GM19025 (cell line): Measurements from ENCODE around the gene SWAP70.

Experiments used
- ATAC-seq: cut with Tn5 transposase; IDR thresholded peaks from one replicate; pipeline ENCODE4 v1.9.1; 2021; ENCODE audit warnings: mild to moderate bottlenecking, low read depth, moderate library complexity; ENCODE audit not compliant: unreplicated experiment

SWAP70 gene

DNA sequence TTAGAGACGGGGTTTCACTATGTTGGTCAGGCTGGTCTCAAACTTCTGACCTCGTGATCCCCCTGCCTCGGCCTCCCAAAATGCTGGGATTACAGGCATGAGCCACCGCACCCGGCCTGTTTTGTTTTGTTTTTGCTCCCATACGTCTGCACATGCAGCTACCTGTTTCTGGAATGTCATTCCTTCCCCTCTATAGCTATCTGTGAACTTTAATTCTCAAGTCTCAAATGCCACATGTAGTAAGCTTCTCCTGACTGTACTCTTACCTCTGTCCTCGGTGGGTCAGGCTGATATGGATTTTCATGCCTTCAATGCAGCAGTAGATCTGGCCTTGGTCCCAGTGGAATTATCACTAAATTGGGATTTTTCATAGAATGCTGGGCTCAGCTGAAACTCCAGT lies 12.4 kb upstream of the SWAP70 start:
- no peak for ATAC-seq

DNA sequence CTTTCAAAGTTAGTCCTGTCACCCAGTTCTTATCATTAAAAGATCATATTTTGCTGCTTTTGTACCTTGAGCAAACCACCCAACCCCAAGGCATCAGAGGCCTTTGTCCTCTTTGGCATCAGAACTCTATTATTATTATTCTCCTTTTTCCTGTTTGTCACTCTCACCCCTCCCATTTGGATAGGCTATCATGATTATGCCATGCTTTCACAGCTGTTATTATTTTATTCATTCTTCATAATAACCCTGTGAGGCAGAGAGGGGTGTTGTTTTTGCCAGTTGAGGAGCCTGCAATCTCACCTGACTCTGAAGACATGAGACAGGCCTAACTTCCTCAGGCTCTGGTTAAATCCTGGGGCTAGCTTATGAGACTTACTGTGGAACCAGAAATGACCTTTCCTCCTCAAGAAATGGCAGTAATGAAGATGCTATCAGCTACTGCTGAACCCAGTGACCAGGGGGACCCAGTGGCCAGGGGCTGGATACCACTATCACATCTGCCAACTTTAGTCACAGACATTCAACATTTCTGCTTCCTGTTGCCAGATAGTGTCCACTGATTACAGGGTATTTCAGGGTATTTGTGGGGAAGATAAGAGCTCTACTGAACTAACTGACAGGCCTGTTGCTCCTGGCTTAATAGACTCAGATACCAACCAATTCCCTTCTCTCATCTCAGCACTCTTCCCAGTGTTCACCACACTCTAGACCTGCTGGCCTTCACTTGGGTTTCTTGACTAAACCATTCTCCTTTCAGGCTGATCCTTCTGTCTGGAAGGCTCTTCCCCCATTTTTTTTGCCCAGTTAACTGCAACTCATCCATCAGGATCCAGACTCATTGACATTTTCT lies 11.8 kb upstream of the SWAP70 start:
- ATAC-seq, result no peak

DNA sequence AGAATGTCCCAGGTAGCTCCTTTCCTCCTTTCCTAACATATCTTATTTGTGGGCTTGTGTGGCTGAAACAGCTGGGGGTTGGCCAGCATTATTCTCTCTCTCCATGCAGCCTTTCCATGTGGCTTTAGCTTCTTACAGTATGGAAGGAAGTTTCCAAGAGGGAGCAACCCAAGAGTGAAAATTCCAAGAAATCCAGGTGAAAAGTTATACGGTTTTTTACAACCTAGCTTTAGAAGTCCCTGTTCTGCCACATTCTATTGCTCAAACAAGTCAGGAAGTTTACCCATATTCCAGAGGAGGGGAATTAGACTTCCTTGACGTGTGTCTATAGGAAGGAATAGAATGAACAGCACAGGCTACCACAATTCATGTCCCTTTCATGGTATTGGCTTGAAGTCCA lies 10.0 kb upstream of the SWAP70 start:
- ATAC-seq, result no peak

DNA sequence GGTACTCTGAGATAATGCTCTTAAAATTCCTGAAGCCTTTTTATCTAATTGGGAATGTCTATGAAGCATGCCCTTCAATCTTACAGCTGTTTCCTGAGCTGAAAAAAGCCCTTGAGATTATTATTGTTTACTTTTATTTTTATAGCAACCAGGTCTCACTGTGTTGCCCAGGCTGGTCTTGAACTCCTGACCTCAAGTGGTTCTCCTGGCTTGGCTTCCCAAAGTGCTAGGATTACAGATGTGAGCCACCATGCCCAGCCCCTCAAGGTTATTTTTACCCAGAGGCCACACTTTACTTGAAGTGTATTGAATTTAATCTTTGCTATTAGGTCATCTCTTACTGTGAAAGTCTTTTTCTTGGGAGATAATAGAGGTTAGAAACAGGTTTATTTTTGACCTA lies 7.0 kb upstream of the SWAP70 start:
- ATAC-seq, result no peak

DNA sequence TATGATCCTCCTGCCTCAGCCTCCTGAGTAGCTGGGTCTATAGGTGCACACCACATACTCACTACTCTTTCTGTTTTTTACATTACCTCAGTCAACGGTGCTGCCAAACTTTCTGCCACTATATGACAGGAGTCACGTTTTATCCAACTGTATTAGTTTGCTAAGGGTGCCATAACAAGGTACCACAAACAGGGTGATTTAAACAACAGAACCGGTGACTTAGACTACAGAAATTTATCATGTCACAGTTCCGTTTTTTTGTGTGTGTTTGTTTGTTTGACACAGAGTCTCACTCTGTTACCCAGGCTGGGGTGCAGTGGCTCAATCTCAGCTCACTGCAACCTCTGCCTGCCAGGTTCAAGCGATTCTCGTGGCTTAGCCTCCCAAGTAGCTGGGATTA lies 6.3 kb upstream of the SWAP70 start:
- no peak for ATAC-seq

DNA sequence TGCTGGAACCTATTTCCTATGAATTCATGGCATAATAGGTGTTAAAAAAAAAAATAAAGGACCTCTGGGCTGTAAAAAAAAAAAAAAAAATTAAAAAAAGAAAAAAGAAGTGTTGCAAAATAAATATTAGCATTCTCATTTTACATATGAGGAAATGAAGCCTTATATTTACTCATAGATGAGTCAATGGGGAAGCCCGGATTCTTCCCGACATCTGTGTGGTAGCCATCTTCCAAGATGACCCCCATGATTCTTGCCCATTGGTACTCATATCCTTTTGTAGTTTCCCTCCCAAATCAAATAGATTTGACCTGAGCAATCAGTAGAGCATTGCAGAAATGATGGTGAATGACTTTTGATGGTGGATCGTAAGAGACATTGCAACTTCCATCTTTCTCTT lies 3.0 kb upstream of the SWAP70 start:
- ATAC-seq, result no peak

DNA sequence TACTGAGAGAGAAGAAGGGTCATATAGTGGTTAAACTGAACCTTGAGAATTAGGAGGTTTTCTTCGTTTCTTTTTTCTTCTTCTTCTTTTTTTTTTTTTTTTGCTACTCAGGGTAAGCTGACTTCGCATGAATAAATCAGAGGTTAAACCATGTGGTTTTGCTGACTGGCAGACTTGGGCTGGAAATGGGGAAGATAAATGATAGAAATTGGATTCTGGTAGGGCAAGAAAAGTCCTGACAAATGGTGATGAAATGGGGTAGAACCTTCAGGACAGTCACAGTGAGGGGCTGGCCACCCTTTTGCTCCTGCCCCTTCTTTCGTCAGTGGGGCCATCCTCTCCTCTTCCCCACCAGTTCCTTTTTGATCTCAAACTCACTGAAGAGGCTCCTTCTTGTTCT lies 1.6 kb upstream of the SWAP70 start:
- no peak for ATAC-seq

DNA sequence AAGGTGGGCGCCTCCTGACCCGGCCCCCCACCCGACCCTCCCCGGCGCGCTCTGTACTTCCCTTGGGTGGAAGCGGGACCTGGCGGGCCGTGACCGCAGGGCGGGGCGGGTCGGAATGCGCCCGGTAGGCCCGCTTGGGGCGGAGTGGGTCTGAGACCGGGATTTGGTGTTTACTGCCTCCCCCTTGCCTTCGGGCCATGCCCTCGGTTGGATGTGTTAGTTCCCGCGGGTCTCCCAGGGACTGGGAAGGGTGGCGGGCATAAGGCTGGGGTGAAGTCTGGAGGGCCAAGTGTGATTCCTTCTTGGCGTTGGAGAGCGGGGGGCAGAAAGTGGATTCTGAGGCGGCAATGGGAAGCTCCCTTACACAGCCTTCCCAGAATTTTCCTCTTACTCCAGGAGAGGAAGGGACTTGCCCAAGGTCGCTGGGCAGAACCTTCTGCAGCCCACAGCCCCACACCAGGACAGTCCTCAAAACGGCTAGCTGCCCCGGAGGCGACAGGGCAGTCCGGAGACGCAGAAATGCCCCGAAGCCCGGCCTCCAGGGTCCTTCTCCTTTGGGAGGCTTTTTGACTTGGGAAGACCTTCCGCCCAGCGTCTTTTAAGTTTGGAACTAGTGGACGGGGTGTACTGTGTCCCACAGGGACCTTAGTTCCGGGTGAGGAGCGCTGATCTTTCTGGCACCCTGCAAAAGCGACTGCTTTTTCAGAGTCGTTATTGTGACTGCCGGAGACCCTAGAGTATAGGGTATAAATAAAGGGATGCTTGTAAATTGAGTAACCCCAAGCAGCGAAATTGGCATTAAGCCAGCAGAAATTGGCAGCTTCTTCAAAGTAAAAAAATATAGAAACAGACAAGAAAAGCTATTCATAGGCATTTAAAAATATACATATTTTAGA lies 647 bp downstream of the SWAP70 start:
- peak; percentile 32 for ATAC-seq

DNA sequence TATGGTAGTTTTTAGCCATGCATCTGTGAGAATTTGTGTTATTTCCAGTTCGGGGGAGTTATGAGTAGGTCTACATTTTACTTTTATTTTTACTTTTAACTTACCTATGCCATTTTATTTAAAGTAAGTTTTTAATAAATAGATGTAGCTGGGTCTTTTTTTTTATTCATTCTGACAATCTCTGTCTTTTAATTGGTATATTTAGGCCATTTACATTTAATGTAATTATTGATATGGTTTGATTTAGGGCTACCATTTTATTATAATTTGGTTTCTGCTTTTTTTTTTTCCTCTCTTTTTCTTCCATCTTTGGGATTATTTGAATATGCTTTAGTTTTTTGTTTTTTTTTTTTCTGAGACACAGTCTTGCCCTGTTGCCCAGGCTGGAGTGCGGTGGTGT lies 1.9 kb downstream of the SWAP70 start:
- no peak for ATAC-seq

DNA sequence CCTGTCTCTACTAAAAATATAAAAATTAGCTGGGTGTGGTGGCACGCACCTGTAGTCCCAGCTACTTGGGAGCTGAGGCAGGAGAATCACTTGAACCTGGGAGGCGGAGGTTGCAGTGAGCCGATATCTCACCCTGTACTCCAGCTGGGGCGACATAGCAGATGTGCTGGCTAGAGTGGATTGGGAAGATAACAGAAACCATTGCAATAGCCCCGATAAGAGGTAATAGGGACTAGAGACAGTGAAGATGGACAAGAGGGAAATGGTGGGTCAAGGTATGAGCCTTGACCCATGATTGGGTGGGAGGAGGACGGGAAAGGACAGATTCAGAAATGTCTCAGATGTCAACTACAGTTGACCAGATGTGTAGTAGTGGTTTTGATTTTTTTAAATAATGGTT lies 6.1 kb downstream of the SWAP70 start:
- ATAC-seq, result no peak

DNA sequence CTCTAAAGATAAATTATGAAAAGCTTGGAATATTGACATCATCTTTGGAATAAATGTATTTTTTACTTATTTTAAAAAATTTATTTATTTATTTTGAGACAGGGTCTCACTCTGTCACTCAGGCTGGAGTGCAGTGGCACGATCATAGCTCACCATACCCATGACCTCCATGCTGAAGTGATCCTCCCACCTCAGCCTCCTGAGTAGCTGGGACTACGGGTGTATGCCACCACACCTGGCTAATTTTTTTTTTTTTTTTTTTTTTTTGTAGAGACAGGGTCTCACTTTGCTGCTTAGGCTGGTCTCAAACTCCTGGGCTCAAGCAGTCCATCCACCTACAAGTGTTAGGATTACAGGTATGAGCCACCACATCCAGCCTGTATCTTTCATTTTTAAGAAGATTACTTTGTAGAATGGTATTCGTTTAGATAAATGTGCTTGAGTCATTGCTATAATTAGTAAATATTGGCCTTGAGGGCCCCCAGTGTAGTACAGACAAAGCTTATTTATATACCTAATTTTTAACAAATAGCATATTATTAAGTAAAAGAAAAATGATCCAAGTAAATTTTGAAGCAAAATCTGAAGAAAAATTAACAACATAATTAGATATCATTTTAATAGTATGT lies 8.5 kb downstream of the SWAP70 start:
- no peak for ATAC-seq

DNA sequence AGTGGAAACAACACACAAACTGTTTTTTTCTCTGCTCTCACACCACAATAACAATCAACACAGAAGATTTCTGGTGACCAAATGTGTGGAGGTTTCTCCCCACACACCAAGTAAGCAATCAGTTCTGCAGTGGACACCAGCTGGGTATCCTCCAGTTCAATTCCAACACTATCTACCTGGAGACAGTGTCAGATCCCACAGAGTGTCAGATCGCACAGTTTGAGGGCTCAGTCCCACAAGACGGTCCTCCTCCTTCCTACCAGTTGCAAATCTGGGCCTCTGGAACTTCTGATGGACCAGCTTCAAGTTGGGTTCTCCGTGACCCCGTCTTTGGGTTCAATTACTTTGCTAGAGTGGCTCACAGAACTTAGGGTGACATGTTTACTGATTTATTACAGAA lies 9.0 kb downstream of the SWAP70 start:
- ATAC-seq, result no peak

DNA sequence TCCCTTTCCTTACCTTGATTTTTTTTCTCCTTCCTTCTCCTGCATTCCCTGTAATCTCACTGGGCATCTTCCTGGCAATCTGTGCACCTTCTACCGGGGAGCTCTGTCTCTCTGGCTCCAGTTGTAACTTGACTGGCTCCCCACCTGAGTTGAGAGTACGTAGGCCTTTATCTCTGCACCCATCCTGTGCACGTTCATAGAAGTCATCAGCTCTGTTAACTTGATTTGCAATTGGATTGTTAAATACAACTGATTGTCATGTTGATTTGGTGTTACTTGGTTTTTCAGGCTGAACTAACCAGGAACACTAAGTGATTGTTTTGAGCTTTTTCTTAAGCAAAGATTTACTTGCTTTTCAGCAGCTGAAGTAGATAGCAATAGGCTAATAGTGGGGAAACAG lies 11.8 kb downstream of the SWAP70 start:
- ATAC-seq, result no peak

DNA sequence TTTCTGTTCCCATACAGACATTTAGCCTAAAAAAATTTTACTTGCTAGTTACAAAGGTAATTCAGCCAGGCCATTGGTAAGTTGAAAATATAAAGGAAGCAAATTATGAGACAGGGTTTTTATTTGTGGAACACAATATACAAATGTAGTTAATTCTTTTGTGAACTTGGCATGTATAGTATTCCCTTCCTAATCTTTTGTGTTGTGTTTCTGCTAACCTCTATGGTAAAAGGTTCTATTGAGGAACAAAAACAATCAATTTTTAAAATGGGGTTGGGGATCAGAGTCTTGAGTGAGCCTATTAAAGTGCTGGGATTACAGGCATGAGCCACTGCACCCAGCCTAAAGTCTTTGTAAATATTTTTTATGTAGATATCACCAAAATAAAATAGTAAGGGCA lies 14.1 kb downstream of the SWAP70 start:
- no peak for ATAC-seq

DNA sequence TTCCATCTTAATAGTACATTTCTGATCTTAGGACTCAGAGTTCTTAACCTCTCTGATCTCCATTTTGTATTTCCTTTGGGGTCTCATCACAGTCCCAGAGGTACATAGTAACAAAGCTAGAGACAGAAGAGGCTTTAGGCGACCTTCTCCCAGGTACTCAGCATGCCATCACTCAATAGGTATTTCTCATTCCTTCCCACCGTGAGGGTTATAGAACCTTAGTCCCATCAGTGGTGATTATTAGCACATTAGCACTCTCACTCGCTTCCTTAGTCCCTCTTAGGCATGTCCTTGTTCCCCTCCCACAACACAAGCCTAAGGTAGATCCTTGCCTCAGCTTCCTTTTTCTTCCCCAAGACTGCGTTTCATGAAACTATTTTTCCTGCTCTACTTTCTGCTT lies 14.7 kb downstream of the SWAP70 start:
- ATAC-seq, result no peak

DNA sequence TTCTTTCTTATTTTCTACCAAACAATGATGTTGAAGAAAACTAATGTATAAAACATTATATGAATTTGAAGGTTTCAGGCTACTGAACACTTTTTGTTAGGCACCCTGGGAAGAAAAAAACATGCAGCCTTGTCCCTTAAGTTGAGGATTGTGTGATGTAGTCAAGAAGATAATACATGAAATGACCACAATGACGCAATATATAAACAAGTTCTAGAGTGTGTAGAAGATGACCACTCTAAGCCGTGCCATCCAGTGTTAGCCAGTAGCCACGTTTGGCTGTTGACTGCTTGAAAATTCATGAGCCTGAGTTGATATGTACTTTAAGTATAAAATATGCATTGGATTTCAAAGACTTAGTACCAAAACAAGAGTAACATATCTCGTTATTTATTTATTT lies 16.2 kb downstream of the SWAP70 start:
- no peak for ATAC-seq

DNA sequence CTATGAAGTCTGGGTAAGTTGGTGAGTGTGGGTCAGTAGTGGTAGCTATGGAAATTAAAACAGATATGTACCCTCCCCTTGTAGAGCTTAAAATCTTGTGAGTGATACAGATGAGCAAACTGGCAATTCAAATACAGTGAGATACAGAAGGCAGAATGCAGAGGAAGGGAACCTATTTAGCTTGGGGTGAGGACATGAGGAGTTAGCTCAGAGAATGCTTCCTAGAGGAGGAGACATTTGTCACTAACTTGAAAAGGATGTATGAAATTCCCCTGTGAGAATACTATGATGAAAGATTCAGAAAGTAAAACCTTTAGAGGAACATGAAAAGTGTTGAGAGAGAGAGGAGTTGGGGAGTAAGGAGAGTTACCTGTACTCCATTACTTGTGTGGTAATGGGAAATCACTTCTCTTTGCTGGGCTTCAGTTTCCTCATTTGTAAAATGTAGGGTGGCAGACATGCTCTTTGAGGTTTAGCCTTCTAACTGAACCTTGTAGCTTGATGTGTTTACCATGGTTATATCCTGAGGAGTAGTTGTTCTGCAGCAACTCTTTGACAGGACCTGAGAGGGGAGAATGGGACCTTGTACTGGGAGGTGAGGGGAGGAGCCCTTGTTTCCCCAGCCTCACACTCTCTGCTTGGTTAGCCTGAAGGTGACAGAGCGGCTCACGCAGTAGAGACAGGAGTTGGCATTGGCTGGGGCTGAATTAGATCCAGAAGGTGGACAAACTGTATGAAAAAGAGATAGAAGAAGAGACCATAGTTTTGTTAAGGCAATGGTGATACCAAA lies 17.9 kb downstream of the SWAP70 start:
- ATAC-seq, result no peak

DNA sequence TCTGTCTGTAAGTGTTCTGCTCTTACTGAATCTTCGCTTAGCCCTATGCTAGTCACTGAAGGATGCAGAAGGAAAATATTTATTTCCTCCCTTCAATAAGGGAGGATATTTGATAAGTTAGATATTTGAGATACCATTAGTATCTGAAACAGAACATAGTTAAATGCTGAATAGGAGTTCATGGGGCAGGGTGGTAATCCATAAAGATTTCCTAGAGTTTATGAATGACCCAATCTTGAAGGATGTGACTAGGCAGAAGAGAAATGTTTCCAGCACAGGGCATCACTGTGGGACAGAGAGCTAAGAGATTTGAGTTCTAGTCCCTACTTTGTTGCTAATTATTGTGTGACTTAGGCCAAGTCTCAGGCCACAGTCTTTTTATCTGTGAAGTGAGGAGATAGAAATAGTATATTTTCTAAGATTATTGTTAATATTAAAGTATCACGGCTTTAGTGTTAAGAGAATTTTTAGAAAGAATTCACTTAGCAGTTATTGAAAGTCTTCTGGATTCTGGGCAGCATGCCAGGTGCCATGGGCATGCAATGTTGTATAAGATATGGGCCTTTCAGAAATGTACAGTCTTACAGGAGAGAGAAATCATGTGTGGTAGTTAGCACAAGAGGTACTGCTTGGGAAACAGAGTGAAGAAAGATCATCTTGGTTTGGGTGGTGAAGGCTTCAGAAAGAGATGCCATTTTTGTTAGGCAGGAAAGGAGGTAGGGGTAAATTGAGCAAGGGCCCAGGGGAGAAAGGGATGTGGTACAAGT lies 24.0 kb downstream of the SWAP70 start:
- no peak for ATAC-seq

DNA sequence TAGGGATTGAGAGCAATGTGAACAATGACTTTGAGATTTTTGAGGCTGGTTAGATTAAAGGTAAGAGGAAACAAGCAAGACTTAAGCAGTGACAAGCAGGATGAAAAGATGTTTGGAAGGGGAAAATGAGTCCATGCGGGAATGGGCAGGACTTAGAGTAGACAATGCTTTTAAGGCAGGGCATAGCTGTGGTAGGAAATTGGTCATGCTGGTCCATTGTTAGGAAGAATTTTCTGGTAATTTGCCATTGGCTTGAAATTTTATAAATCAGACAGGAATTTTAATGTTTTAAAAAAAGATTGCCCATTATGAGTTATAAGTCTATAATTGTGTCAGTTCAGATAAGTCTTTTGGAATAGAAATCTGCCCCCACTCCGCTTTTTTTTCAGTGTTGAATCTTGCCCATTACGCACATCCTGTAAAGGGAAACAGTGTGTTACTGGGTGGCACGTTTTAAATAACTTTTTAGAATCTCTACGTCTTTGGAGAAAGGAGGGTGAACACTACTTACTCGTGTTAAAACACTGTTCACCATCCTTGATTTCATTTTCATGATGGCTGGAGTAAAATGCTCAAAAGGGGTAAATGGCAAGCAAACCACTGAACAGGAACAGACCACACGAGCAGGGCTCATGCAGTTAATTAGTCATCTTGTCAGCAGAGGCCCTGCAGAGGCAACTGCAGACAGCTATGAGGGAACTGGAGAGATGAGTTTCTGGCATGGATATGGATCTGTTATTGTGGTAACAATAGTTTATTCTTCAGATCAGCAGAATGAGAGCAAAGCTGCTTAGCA lies 25.0 kb downstream of the SWAP70 start:
- ATAC-seq, result peak; percentile 80
